PFSK-1 (cell line): ENCODE measurements around the gene TMEM209.

Experiments used
- POLR2AphosphoS5 ChIP-seq: IDR thresholded peaks from 2 replicates; pipeline ENCODE4 v1.6.1; 2012; ENCODE audit warnings: low read depth, mild to moderate bottlenecking, control low read depth, low read length, moderate library complexity
- TAF1 ChIP-seq: IDR thresholded peaks from 2 replicates; pipeline ENCODE4 v1.6.1; 2012; ENCODE audit warnings: low read length, control low read depth, borderline replicate concordance; ENCODE audit not compliant: insufficient read depth
- TF ChIP-seq, protein P1 (sequence below), 2 experiments: IDR thresholded peaks; 2 replicates each; pipeline versions ENCODE4 v1.6.1 to v1.8.0; 2011 to 2012; ENCODE audit warnings: low read depth in 2 of 2, low read length in 2 of 2, control low read depth in 1 of 2, inconsistent platforms in 1 of 2, mild to moderate bottlenecking in 1 of 2, moderate library complexity in 1 of 2; ENCODE audit not compliant: insufficient read depth in 1 of 2

DNA sequence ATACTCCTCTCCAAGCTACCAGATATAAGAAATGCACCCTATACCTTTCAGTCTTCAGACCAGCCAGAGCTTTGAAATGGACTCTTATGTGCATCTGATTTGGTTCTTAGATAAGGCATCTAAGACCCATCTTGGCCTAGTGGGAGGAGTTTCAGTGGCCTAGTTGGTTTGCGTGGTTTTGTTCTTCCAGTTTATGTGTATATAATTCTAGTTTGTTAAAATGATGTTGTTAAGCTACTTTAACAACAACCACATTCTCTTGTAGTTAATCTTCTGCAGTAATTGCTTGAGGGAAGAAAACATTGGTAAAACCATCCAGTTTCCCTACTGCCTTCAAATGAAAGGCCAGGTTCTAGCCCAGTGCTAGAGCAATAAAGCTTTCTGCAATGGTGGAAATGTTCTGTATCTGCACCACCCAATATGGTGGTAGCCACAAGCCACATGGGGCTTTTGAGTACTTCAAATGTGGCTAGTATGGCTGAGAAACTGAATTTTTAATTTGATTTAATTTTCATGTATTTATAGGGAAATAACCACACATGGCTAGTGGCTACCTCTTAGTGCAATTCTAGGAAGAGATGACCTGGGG, 68.5 kb downstream of the TMEM209 start:
- TF ChIP-seq POLR2AphosphoS5, result no peak
- TF ChIP-seq, protein P1, sequence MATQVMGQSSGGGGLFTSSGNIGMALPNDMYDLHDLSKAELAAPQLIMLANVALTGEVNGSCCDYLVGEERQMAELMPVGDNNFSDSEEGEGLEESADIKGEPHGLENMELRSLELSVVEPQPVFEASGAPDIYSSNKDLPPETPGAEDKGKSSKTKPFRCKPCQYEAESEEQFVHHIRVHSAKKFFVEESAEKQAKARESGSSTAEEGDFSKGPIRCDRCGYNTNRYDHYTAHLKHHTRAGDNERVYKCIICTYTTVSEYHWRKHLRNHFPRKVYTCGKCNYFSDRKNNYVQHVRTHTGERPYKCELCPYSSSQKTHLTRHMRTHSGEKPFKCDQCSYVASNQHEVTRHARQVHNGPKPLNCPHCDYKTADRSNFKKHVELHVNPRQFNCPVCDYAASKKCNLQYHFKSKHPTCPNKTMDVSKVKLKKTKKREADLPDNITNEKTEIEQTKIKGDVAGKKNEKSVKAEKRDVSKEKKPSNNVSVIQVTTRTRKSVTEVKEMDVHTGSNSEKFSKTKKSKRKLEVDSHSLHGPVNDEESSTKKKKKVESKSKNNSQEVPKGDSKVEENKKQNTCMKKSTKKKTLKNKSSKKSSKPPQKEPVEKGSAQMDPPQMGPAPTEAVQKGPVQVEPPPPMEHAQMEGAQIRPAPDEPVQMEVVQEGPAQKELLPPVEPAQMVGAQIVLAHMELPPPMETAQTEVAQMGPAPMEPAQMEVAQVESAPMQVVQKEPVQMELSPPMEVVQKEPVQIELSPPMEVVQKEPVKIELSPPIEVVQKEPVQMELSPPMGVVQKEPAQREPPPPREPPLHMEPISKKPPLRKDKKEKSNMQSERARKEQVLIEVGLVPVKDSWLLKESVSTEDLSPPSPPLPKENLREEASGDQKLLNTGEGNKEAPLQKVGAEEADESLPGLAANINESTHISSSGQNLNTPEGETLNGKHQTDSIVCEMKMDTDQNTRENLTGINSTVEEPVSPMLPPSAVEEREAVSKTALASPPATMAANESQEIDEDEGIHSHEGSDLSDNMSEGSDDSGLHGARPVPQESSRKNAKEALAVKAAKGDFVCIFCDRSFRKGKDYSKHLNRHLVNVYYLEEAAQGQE (IDR thresholded peaks at IDR 0.05; ENCODE audit: insufficient read depth in 1 of 2, low read depth in 2 of 2, low read length in 2 of 2), result no peak
- TF ChIP-seq TAF1, result no peak
